Cardiac muscle cell (in vitro differentiated cells and primary cell): ENCODE results near the gene ARHGAP26. TPM values are rescaled to one million over a fixed set of nuclear protein-coding genes. Genes with fewer than 3 reads are reported as not detected.
A peak's percentile ranks its signal among the peaks of the same experiment; 100 is the strongest.

Experiments used
- DNase-seq, 2 donors: peaks; one replicate each; pipeline versions ENCODE4 v3.0.0 to v3.0.0-alpha.2; 2010 to 2017; ENCODE audit warnings: low read depth in 1 of 2, low spot score in 1 of 2
- H3K27ac ChIP-seq: fragments of 200-600 bp; sonication (generic); 2 replicates; pipeline ENCODE4 v1.5.1; 2016
- H3K27me3 ChIP-seq: fragments of 200-600 bp; sonication (generic); 2 replicates; pipeline ENCODE4 v1.6.0; 2016; ENCODE audit warnings: control low read depth
- H3K36me3 ChIP-seq: fragments of 200-600 bp; sonication (generic); 2 replicates; pipeline ENCODE4 v1.5.1; 2016; ENCODE audit warnings: control low read depth
- H3K4me1 ChIP-seq: fragments of 200-600 bp; sonication (generic); 2 replicates; pipeline ENCODE4 v1.8.1; 2017; ENCODE audit warnings: low read depth, mild to moderate bottlenecking, mixed run types
- H3K4me3 ChIP-seq: fragments of 200-600 bp; sonication (generic); 2 replicates; pipeline ENCODE4 v1.5.1; 2016; ENCODE audit warnings: mild to moderate bottlenecking
- H3K9me3 ChIP-seq: fragments of 200-600 bp; sonication (generic); 2 replicates; pipeline ENCODE4 v1.5.1; 2017; ENCODE audit warnings: low read depth, mild to moderate bottlenecking, control low read depth
- polyA plus RNA-seq: library from polyadenylated mRNA; unstranded; fragments of >200 nt; fragmentation: Nextera tagmentation; extraction: Ambion mirVana; gene quantifications from 2 replicates; pipeline ENCODE4 v1.2.1, GENCODE V29; 2016
- total RNA-seq: library from RNA; depleted of rRNA; stranded (reverse); fragments of >200 nt; gene quantifications from 2 replicates; pipeline ENCODE4 v1.2.3, GENCODE V29; 2016
- TF ChIP-seq, protein P1 (sequence below): IDR thresholded peaks from 2 replicates; pipeline ENCODE4 v1.5.1; 2012; ENCODE audit warnings: low read depth, mild to moderate bottlenecking, low read length

The ARHGAP26 gene
- total and polyA plus RNA-seq, 2 experiments from 2014 or later = 12.7 to 16.2 TPM

DNA sequence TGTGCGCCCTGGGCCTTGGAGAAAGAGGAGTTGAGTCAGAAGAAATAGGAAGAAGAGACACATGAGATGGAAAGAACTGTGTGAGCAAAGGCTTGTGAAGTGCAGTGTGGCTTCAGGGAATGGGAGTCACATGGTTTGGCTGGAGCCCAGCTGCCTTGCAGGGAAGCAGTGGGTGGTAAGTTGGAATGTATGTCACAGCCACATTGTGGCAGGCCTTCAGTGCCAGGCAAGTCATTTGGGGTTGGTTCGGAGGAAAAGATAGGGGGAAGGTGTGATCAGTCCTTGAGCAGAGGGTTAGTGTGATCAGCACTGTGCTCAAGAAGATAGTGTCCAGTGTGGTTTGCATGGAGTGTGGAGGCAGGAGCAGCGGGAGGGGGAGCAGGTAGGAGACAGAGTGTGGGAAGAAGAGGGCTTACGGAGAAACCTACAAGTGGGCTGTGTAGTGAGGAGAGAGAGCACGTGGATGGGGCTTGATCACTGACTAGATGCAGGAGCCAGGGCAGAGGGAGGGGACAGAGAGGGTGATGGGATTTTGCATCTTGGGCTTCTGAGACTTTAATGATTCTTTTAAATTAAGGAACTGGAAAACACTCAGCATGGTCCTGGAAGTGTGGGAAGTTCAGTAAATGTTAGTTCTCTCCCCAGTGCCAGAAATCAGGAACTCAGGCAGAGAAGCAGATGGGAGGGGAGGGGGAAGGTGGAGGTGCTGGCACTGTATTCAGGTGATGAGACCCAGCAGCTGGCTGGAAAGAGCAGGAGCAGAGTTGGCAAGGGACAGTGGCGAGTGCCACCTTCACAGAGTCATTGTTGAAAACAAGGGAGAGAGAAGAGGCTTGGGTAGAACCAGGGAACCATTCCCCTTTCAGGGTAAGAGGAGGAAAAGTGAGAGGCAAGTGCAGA, 46.6 kb downstream of the ARHGAP26 start:
- no peak overlapping the region for H3K27ac ChIP-seq
- TF ChIP-seq, protein P1, sequence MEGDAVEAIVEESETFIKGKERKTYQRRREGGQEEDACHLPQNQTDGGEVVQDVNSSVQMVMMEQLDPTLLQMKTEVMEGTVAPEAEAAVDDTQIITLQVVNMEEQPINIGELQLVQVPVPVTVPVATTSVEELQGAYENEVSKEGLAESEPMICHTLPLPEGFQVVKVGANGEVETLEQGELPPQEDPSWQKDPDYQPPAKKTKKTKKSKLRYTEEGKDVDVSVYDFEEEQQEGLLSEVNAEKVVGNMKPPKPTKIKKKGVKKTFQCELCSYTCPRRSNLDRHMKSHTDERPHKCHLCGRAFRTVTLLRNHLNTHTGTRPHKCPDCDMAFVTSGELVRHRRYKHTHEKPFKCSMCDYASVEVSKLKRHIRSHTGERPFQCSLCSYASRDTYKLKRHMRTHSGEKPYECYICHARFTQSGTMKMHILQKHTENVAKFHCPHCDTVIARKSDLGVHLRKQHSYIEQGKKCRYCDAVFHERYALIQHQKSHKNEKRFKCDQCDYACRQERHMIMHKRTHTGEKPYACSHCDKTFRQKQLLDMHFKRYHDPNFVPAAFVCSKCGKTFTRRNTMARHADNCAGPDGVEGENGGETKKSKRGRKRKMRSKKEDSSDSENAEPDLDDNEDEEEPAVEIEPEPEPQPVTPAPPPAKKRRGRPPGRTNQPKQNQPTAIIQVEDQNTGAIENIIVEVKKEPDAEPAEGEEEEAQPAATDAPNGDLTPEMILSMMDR = no peak
- H3K9me3 ChIP-seq = no peaks in the 10 kb centered on the region

GRCh38 chr5:142817949-142818431, 47.8 kb downstream of the ARHGAP26 start:
- DNase-seq = peak in 1 of 2 donors; percentile 41
- no peak overlapping the region for H3K4me3 ChIP-seq
- H3K4me1 ChIP-seq = peaks cover 10% of the 10 kb centered on the region
- no peaks in the 10 kb centered on the region for H3K27me3 ChIP-seq
- TF ChIP-seq, protein P1 = no peak
- no peak overlapping the region for H3K27ac ChIP-seq
- H3K9me3 ChIP-seq = no peaks in the 10 kb centered on the region
- no peaks in the 10 kb centered on the region for H3K36me3 ChIP-seq

More for the DNA sequence above, 46.6 kb downstream of the ARHGAP26 start:
- peak; percentile 54 to 71 for DNase-seq
- H3K4me3 ChIP-seq = no peak overlapping the region
- H3K27me3 ChIP-seq = no peaks in the 10 kb centered on the region
- H3K4me1 ChIP-seq = peaks cover 10% of the 10 kb centered on the region
- H3K36me3 ChIP-seq = no peaks in the 10 kb centered on the region

DNA sequence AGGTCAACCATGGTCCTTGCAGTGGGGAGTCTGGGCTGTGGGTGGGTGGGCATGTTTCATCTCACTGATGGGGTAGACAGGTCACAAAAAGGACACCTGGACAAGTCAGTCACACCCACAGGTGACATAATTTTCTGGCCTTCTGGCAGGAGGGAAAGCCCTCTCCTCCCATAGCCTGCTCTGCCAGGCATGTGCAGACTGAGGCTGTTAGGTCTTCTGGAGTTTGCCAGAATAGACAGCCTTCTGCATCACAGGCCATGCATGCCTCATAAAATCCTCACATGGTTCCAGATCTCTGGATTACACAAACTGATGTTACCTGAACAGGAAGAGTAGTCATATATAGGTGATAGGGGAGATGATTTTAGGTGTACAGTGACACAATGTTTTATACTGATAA, 49.1 kb downstream of the ARHGAP26 start:
- DNase-seq = no peak
- TF ChIP-seq, protein P1 = no peak
- Histone ChIP-seq H3K4me3 (no peak overlapping the region), H3K4me1 (peaks cover 10% of the 10 kb centered on the region), H3K27ac (peak overlapping the region; percentile 25), H3K27me3 (no peaks in the 10 kb centered on the region), H3K9me3 (no peaks in the 10 kb centered on the region), H3K36me3 (no peaks in the 10 kb centered on the region)

DNA sequence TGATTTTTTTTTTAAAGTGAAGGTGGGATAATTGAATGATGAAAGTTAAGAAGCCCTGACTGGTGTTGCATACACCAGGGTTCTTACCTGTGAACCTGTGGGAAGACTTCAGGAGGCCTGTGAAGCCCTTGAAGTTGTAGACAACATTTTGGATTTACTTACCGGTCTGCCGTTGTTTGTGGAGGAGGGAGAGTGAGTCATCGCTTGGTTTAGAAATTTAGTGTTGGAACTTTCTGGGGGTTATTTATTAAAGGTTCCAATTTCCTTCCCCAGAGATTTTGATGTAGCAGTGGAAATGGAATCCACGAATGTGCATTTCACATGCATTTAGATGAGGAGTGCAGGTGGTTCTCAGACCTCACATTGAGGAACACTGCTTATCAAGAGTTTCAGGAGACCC, 49.6 kb downstream of the ARHGAP26 start:
- Histone ChIP-seq H3K4me3 (no peak overlapping the region), H3K27me3 (no peaks in the 10 kb centered on the region)

GRCh38 chr5:142820447-142820846, 50.3 kb downstream of the ARHGAP26 start:
- TF ChIP-seq, protein P1 = no peak
- H3K27ac ChIP-seq = no peak overlapping the region
- H3K36me3 ChIP-seq = no peaks in the 10 kb centered on the region
- no peak for DNase-seq
- no peak overlapping the region for H3K4me3 ChIP-seq
- H3K27me3 ChIP-seq = no peaks in the 10 kb centered on the region
- peaks cover 17% of the 10 kb centered on the region for H3K4me1 ChIP-seq
- no peaks in the 10 kb centered on the region for H3K9me3 ChIP-seq

More for the DNA sequence above, 49.6 kb downstream of the ARHGAP26 start:
- DNase-seq = peak in 1 of 2 donors; percentile 28
- H3K9me3 ChIP-seq = no peaks in the 10 kb centered on the region
- no peaks in the 10 kb centered on the region for H3K36me3 ChIP-seq
- TF ChIP-seq, protein P1 = no peak
- H3K27ac ChIP-seq = no peak overlapping the region
- peaks cover 10% of the 10 kb centered on the region for H3K4me1 ChIP-seq
